BJ (cell line): ENCODE measurements around the gene GLT1D1. TPM values are rescaled to one million over a fixed set of nuclear protein-coding genes. Genes with fewer than 3 reads are reported as not detected.
A peak's percentile ranks its signal among the peaks of the same experiment; 100 is the strongest.

Experiments
- CTCF ChIA-PET: fragments of 350-600 bp; formaldehyde crosslinking; extraction: SDS; loops from one replicate; lab custom pipeline; 2021; ENCODE audit warnings: antibody characterized with exemption, inconsistent platforms; lab: Yijun Ruan, JAX
- POLR2A ChIA-PET: fragments of 300-600 bp; sonication (Branson Sonifier 250); formaldehyde crosslinking; extraction: SDS; loops from one replicate; lab custom pipeline; 2021; ENCODE audit warnings: antibody characterized with exemption; lab: Charles Lee
- DNase-seq: peaks from one replicate; pipeline ENCODE4 v3.0.0-alpha.2; 2011; ENCODE audit warnings: low read depth
- H3K27me3 ChIP-seq: 2 replicates; pipeline ENCODE4 v1.6.0; 2011; ENCODE audit warnings: low read length; ENCODE audit not compliant: control insufficient read depth, insufficient read depth
- H3K36me3 ChIP-seq: 2 replicates; pipeline ENCODE4 v1.5.1; 2011; ENCODE audit warnings: low read length; ENCODE audit not compliant: control insufficient read depth, insufficient read depth
- H3K4me3 ChIP-seq: 2 replicates; pipeline ENCODE4 v1.5.1; 2011; ENCODE audit warnings: low read depth, mild to moderate bottlenecking, control low read depth, low read length
- CTCF ChIP-seq: IDR thresholded peaks from 2 replicates; pipeline ENCODE4 v1.5.1; 2011; ENCODE audit warnings: low read depth, mild to moderate bottlenecking, control low read depth, inconsistent platforms, low read length, moderate library complexity; ENCODE audit not compliant: insufficient read depth
- polyA plus RNA-seq: library from polyadenylated mRNA; depleted of rRNA; stranded (reverse); fragments of >200 nt; gene quantifications from 2 replicates; pipeline ENCODE4 v1.2.3, GENCODE V29; 2011

The GLT1D1 gene
- polyA plus RNA-seq, 1 experiment = not detected

- Histone ChIP-seq H3K4me3 (peak overlapping the region; percentile 94), H3K27me3 (no peaks in the 10 kb centered on the region), H3K36me3 (no peaks in the 10 kb centered on the region; the same call in 1 of the 2 replicates)
- ChIA-PET CTCF (interaction anchor here (1.1 kb wide), 1 partner anchor 43 kb away, joined by 3 read pairs; no protein-coding TSS in a partner anchor), POLR2A (no interaction called here)
- DNase-seq = no peak
- TF ChIP-seq CTCF = no peak
Observed at GRCh38 chr12:128823216-128823915, 29.9 kb upstream of the GLT1D1 start.

GRCh38 chr12:128823916-128824839, 29.1 kb upstream of the GLT1D1 start, which contains the start of gene SLC15A4:
SLC15A4 (minus strand) TSS chr12:128823958; CDS start chr12:128823943, 15 bp downstream.
- CTCF ChIA-PET = interaction anchor here (1.1 to 1.2 kb wide), 2 partner anchors 25 to 44 kb away, joined by 3 to 4 read pairs; no protein-coding TSS in a partner anchor
- peak; percentile 36; the same call in 1 of the 2 replicates for TF ChIP-seq CTCF
- Histone ChIP-seq H3K27me3 (no peaks in the 10 kb centered on the region), H3K36me3 (no peaks in the 10 kb centered on the region; the same call in 1 of the 2 replicates), H3K4me3 (peak within 1 kb of the TSS; percentile 94)
- DNase-seq = no peak
- POLR2A ChIA-PET = no interaction called here

GRCh38 chr12:128825835-128826234, 27.4 kb upstream of the GLT1D1 start:
- H3K36me3 ChIP-seq = no peaks in the 10 kb centered on the region; the same call in 1 of the 2 replicates
- DNase-seq = no peak
- no peak overlapping the region for H3K4me3 ChIP-seq
- CTCF ChIA-PET = no interaction called here
- H3K27me3 ChIP-seq = no peaks in the 10 kb centered on the region
- POLR2A ChIA-PET = no interaction called here
- TF ChIP-seq CTCF = no peak

- H3K36me3 ChIP-seq = no peaks in the 10 kb centered on the region
- H3K27me3 ChIP-seq = no peaks in the 10 kb centered on the region
- no peak for DNase-seq
- POLR2A ChIA-PET = no interaction called here
- CTCF ChIA-PET = no interaction called here
- H3K4me3 ChIP-seq = no peak overlapping the region
- no peak for TF ChIP-seq CTCF
Observed at GRCh38 chr12:128827724-128828123, 25.6 kb upstream of the GLT1D1 start.

- DNase-seq = no peak
- CTCF ChIA-PET = no interaction called here
- POLR2A ChIA-PET = no interaction called here
Observed at GRCh38 chr12:128829861-128830504, 23.3 kb upstream of the GLT1D1 start.

More at GRCh38 chr12:128829861-128830504, 23.3 kb upstream of the GLT1D1 start:
- no peak for TF ChIP-seq CTCF
- no peak overlapping the region for H3K4me3 ChIP-seq
- no peaks in the 10 kb centered on the region for H3K36me3 ChIP-seq
- H3K27me3 ChIP-seq = no peaks in the 10 kb centered on the region
